Hepatocyte (in vitro differentiated cells): Measurements from ENCODE around the gene KCTD10. TPM values are rescaled to one million over a fixed set of nuclear protein-coding genes. Genes with fewer than 3 reads are reported as not detected.

Experiments
- DNase-seq: peaks from one replicate; pipeline ENCODE4 v3.0.0-alpha.2; 2016; ENCODE audit warnings: low spot score
- H2AFZ ChIP-seq: fragments of 200-600 bp; sonication (generic); 2 replicates; pipeline ENCODE4 v1.6.0; 2016; ENCODE audit warnings: antibody characterized with exemption, mild to moderate bottlenecking
- H3K27ac ChIP-seq: fragments of 200-600 bp; sonication (generic); 2 replicates; pipeline ENCODE4 v1.5.1; 2016; ENCODE audit warnings: mild to moderate bottlenecking
- H3K27me3 ChIP-seq: fragments of 200-600 bp; sonication (generic); 2 replicates; pipeline ENCODE4 v1.6.1; 2016
- H3K36me3 ChIP-seq: fragments of 200-600 bp; sonication (generic); replicated peaks from 2 replicates; pipeline ENCODE4 v1.5.1; 2016; ENCODE audit warnings: low read depth; ENCODE audit not compliant: insufficient read depth
- H3K4me1 ChIP-seq: fragments of 200-600 bp; sonication (generic); 2 replicates; pipeline ENCODE4 v1.5.1; 2016; ENCODE audit warnings: mild to moderate bottlenecking, moderate library complexity; ENCODE audit not compliant: insufficient read depth
- H3K4me2 ChIP-seq: fragments of 200-600 bp; sonication (generic); 2 replicates; pipeline ENCODE4 v1.6.0; 2016
- H3K4me3 ChIP-seq: fragments of 200-600 bp; sonication (generic); 2 replicates; pipeline ENCODE4 v1.5.1; 2016; ENCODE audit warnings: mild to moderate bottlenecking
- H3K79me2 ChIP-seq: fragments of 200-600 bp; sonication (generic); 2 replicates; pipeline ENCODE4 v1.6.0; 2017; ENCODE audit warnings: mild to moderate bottlenecking
- H3K9me2 ChIP-seq: fragments of 200-600 bp; sonication (generic); replicated peaks from 2 replicates; pipeline ENCODE4 v1.6.0; 2017; ENCODE audit warnings: mild to moderate bottlenecking; ENCODE audit not compliant: insufficient read depth
- H3K9me3 ChIP-seq: fragments of 200-600 bp; sonication (generic); 2 replicates; pipeline ENCODE4 v1.5.1; 2016; ENCODE audit warnings: low read depth, mild to moderate bottlenecking
- H4K20me1 ChIP-seq: fragments of 200-600 bp; sonication (generic); 2 replicates; pipeline ENCODE4 v1.6.0; 2016; ENCODE audit warnings: mild to moderate bottlenecking; ENCODE audit not compliant: insufficient read depth, poor library complexity, severe bottlenecking
- EZH2 ChIP-seq: fragments of 200-600 bp; sonication (generic); IDR thresholded peaks from 2 replicates; pipeline ENCODE4 v1.6.1; 2016; ENCODE audit warnings: antibody characterized with exemption, mild to moderate bottlenecking, borderline replicate concordance
- EZH2phosphoT487 ChIP-seq: fragments of 200-600 bp; sonication (generic); IDR thresholded peaks from one replicate; pipeline ENCODE4 v1.6.1; 2018; ENCODE audit warnings: antibody characterized with exemption, mild to moderate bottlenecking, low read depth, moderate library complexity; ENCODE audit not compliant: unreplicated experiment, severe bottlenecking
- WGBS: methylation state at CpG from one replicate; pipeline ENCODE4 v1.1.6; 2016; ENCODE audit warnings: low lambda C conversion rate; ENCODE audit errors: missing lambda C conversion rate; 5-methylcytosine and 5-hydroxymethylcytosine counted together
- polyA plus RNA-seq: library from polyadenylated mRNA; unstranded; fragments of >200 nt; fragmentation: Nextera tagmentation; extraction: Ambion mirVana; gene quantifications from 2 replicates; pipeline ENCODE4 v1.2.1, GENCODE V29; 2016
- total RNA-seq: library from RNA; depleted of rRNA; stranded (reverse); fragments of >200 nt; gene quantifications from 2 replicates; pipeline ENCODE4 v1.2.3, GENCODE V29; 2014
- TF ChIP-seq, protein P1 (sequence below): fragments of 200-600 bp; sonication (generic); IDR thresholded peaks from 2 replicates; pipeline ENCODE4 v1.5.1; 2016; ENCODE audit warnings: antibody characterized with exemption, mild to moderate bottlenecking; ENCODE audit not compliant: poor library complexity

KCTD10 gene
- total and polyA plus RNA-seq, 2 experiments from 2014 or later: 29.4 to 29.7 TPM

DNA sequence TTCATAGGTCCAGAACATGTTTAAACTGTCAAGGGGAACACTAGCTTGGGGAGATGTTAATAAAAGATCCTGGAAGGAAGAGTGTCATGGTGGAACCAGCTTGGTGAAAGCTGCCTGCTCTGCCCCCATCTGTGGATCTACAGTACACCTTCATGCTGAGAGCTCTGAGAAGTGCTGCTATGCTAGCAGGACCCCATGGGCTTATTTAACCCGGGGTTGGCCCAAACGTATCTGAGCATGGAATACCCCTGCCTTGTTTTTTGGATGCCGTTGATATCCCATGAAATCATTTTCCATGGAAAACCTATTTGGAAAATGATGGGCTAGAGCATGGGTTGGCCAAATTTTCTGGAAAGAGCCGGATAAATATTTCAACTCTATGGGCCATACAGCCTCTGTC lies 14.6 kb upstream of the KCTD10 start:
- Histone ChIP-seq H3K4me1 (no peaks in the 10 kb centered on the region), H3K4me3 (no peak overlapping the region), H3K9me2 (no peaks in the 10 kb centered on the region), H3K9me3 (no peaks in the 10 kb centered on the region), H4K20me1 (no peaks in the 10 kb centered on the region), H3K36me3 (no peaks in the 10 kb centered on the region), H3K4me2 (no peak overlapping the region), H3K27me3 (no peaks in the 10 kb centered on the region), H3K27ac (no peak overlapping the region), H3K79me2 (no peaks in the 10 kb centered on the region), H2AFZ (no peak overlapping the region)
- TF ChIP-seq, protein P1, sequence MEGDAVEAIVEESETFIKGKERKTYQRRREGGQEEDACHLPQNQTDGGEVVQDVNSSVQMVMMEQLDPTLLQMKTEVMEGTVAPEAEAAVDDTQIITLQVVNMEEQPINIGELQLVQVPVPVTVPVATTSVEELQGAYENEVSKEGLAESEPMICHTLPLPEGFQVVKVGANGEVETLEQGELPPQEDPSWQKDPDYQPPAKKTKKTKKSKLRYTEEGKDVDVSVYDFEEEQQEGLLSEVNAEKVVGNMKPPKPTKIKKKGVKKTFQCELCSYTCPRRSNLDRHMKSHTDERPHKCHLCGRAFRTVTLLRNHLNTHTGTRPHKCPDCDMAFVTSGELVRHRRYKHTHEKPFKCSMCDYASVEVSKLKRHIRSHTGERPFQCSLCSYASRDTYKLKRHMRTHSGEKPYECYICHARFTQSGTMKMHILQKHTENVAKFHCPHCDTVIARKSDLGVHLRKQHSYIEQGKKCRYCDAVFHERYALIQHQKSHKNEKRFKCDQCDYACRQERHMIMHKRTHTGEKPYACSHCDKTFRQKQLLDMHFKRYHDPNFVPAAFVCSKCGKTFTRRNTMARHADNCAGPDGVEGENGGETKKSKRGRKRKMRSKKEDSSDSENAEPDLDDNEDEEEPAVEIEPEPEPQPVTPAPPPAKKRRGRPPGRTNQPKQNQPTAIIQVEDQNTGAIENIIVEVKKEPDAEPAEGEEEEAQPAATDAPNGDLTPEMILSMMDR: no peak
- TF ChIP-seq EZH2 (no peak), EZH2phosphoT487 (no peak)
- 97% methylated on average over 4 of the region's 4 CpGs for WGBS
- DNase-seq: no peak

DNA sequence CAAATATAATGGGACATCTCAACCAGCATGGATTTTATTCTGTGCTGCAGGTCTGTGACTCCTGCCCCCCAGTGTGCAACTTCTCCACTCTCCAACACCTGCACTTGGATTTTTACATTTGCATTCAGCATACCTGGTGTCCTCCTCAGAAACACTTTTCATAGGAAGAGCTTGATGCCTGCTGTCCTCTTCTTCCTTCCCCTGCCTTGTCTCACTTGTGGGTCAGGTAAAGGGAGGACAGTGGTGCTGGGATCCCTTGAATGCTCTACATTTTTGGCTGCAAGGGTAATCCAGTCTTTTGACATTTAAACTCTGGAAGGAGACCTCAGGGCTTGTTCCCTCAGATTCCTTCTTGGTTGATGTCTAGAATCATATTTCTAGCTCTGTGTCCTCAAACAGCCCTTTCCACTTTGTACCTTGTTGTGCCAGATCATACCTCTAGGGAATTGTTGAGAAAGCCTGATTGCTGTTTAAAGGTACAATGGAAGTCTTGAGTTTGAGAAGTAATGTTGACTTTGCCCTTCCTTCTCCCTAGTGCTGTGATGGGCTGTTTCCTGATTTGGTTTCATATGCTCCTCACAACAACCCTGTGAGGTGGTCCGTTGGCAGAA lies 13.0 kb upstream of the KCTD10 start:
- no peak overlapping the region for H2AFZ ChIP-seq
- H4K20me1 ChIP-seq: no peaks in the 10 kb centered on the region
- H3K27me3 ChIP-seq: no peaks in the 10 kb centered on the region
- 90% methylated on average over 1 of the region's 1 CpG for WGBS
- no peaks in the 10 kb centered on the region for H3K79me2 ChIP-seq
- no peaks in the 10 kb centered on the region for H3K36me3 ChIP-seq
- H3K9me2 ChIP-seq: no peaks in the 10 kb centered on the region
- H3K4me2 ChIP-seq: no peak overlapping the region
- no peaks in the 10 kb centered on the region for H3K4me1 ChIP-seq
- H3K4me3 ChIP-seq: no peak overlapping the region
- no peaks in the 10 kb centered on the region for H3K9me3 ChIP-seq
- no peak overlapping the region for H3K27ac ChIP-seq
- TF ChIP-seq EZH2phosphoT487: no peak
- TF ChIP-seq, protein P1: no peak
- TF ChIP-seq EZH2: no peak
- DNase-seq: no peak

DNA sequence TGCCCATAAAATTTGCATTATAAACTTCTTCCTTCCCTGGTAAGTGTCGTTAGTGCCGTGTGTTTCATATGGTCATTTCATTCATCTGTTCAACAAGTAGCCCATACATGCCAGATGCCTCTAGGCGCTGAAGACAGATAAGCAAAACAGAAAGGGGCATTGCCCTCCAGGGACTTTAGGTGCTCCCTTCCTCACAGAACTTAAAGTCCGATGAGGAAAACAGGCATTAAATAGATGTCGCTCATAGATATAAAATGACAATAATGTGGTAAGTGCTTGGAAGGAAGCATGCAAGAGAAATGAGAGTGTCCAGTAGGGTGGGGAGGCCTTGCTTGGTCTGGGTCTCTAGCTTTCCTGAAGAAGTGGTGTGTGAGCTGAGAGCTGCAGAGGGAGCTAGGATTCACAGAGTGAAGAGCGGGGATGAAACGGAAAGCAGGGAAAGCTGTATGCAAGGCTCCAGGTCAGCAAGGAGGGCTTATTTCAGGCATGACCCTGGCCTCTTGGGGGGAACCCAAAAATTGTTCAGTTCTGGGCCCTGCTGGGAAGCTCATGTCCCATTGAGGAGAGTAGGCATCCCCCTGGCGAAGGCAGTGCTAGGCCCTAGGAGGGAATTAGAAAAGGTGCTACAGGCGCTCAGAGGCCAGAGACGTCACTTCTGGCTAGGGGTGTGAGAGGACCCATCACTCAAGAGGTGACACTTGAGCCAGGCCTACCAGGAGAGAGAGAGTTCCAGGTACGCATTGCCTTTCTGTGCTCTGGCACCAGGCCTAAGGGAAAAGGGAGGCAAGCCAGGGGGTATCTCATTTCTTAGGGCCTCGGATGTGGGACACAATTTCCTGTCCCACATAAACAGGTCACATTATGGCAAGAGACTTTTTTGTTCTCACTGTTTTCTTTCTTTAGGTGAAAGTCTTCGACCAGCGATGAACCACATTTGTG lies 12.2 kb upstream of the KCTD10 start:
- H2AFZ ChIP-seq: no peak overlapping the region
- 95% methylated on average over 14 of the region's 14 CpGs for WGBS
- H3K4me3 ChIP-seq: no peak overlapping the region

More for the DNA sequence above, 12.2 kb upstream of the KCTD10 start:
- TF ChIP-seq, protein P1: no peak
- TF ChIP-seq EZH2 (no peak), EZH2phosphoT487 (no peak)
- Histone ChIP-seq H4K20me1 (no peaks in the 10 kb centered on the region), H3K9me3 (no peaks in the 10 kb centered on the region), H3K4me2 (no peak overlapping the region), H3K9me2 (no peaks in the 10 kb centered on the region), H3K27me3 (no peaks in the 10 kb centered on the region), H3K36me3 (no peaks in the 10 kb centered on the region), H3K79me2 (no peaks in the 10 kb centered on the region), H3K27ac (no peak overlapping the region), H3K4me1 (no peaks in the 10 kb centered on the region)
- DNase-seq: no peak
